GM10847 (cell line): Measurements from ENCODE around the gene NAPA.

Source experiments
- POLR2A ChIP-seq: IDR thresholded peaks from 2 replicates; pipeline ENCODE4 v1.6.1; 2011; ENCODE audit not compliant: insufficient read length; ENCODE audit errors: extremely low read depth

NAPA gene

GRCh38 chr19:47469363-47469700, 45.5 kb downstream of the NAPA start:
- no peak for TF ChIP-seq POLR2A

GRCh38 chr19:47467914-47468313, 46.9 kb downstream of the NAPA start:
- no peak for TF ChIP-seq POLR2A

DNA sequence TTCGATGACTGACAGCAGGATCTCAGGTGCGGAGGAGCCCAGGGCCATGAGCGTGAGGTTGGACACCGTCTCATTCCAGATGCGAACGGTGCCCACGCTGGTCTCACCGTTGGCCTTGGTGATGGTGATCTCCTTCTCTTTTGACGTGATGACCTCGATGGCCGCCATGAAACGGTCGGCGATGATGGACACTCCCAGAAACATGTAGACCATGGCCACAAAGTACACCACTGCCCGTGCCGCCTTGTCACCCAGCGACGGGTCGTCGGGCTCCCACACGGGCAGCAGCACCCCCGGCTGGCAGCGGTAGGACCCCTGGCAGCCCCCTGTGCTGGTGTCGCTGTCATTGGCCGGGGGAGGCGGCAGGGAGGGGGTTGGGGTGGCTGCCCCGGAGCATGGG, 48.9 kb downstream of the NAPA start:
- no peak for TF ChIP-seq POLR2A

GRCh38 chr19:47464675-47465419, 50.0 kb downstream of the NAPA start:
- TF ChIP-seq POLR2A, result no peak

- TF ChIP-seq POLR2A, result no peak
Observed at GRCh38 chr19:47461876-47462275, 53.0 kb downstream of the NAPA start.

DNA sequence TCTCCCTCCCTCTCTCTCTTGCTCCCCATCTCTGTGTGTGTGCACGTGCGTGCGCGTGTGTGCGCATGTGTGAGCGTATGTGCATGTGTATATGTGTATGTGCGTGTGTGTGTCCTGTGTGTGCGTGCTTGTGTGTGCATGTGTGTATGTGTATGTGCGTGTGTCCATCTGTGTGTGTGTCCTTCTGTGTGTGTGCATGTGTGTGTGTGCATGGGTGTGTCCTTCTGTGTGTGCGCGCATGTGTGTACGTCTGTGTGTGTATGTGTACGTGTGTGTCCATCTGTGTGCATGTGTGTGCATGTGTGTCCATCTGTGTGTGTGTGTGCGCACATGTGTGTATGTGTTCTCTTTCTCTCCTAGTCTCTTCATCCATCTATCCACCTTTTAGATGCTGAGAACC, 55.4 kb downstream of the NAPA start:
- TF ChIP-seq POLR2A, result no peak

GRCh38 chr19:47458672-47459071, 56.2 kb downstream of the NAPA start:
- TF ChIP-seq POLR2A, result no peak

DNA sequence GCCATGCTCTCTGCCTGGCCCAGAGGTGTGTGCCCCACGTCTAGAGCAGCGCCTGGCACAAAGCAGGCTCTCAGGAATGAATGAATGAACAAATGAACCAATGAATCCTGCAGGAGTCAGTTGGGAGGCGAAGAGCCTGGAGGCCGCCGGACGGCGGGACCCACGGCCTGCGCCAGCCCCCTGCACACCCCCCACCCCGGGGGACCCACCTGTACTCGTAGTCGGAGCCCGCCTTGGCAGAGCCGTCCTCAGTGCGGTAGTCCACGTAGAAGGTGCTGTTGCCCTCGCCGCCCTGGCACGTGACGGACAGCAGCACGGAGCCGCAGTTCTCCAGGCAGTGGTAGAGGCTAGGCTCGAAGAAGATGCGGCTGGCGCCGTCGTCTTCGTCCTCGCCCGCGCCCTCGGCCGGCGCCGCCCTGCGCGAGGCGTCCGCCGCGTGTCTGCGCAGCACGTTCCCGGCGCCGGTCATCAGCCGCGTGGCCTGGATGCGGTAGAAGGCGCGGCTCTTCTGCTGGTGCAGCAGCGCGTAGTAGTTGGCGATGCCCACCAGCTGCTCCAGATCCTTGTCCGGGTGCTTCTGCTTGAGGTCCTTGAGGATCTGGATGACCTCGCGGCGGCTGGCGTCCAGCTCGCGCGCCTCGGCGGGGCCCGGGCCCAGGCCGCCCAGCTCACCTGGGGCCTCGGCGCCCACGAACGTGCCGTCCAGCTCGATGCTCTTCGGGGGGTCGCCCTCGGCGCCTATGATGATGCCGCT, 58.0 kb downstream of the NAPA start:
- no peak for TF ChIP-seq POLR2A

DNA sequence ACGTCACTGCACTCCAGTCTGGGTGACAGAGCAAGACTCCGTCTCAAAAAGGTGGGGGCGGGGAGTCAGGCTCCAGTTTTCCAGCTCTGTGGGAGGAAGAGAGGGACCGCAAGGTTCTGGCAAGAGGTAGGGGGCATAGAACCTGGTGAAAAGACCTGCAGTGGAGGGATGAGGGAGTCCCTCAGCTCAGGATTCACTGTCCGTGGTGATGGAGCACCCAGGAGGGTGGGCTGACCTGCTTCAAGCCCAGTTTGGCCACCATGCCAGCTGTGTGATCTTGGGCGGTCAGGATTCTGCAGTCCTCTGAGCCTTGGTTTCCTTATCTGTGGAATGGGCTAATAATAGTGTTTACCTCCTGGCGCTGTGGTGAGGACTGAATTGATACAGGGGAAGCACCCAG, 64.4 kb downstream of the NAPA start:
- no peak for TF ChIP-seq POLR2A

DNA sequence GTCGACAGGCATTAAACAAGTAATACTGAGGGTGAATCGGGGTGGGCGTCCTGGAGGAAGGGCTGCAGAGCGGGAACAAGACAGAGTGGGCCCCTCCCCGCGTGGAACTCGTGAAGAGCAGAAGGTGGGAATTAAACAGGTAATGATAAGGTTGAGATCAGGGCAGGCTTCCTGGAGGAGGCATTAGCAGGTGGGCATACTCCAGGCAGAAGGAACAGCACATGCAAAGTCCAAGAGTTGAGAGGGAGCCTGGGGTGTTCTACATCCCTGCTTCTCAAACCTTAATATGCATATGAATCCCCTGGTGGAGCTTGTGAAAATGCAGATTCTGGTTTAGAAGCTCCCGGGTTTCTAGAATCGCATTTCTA, 66.5 kb downstream of the NAPA start:
- TF ChIP-seq POLR2A, result no peak

GRCh38 chr19:47447470-47448359, 67.1 kb downstream of the NAPA start:
- TF ChIP-seq POLR2A, result no peak

GRCh38 chr19:47446534-47447469, 68.1 kb downstream of the NAPA start:
- no peak for TF ChIP-seq POLR2A

GRCh38 chr19:47445937-47446402, 68.9 kb downstream of the NAPA start:
- TF ChIP-seq POLR2A, result no peak

DNA sequence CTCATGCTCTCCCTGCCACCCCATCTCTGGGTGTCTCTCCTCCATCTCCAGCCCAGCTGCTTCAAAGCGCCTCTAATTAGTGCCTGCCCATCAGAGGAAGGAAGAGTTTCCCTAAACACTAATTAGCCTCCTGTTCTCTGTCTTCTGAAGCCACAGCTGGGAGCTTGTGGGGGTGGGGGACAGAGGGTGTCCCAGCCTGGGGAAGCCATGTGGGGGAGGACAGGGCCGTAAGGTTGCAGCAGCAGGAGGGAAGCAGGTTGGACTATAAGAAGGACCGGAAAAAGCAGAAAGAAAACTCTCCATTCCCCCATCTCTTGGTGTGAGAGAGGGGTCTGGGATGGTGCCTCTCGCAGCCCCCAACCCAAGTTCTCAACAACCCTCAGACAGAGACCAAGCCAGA, 69.3 kb downstream of the NAPA start:
- no peak for TF ChIP-seq POLR2A

GRCh38 chr19:47444388-47444821, 70.5 kb downstream of the NAPA start:
- TF ChIP-seq POLR2A, result no peak

DNA sequence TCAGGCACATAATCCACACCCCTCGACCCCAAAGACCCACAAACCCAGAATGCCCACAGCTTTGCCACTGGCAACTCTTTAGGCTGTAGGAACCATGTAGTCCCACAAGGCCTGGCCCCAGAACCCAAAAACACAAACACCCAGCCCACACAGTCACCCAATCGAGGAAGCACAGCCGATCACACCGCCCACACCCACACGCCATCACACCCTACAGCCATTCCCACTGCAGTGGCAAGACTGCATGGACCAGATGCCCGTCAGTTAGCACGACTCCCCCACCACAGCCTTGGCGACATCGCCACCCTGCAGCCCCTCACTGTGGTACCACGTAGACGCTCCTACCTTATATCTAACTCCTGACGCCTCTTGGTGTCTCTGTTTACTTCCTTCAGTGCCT, 71.5 kb downstream of the NAPA start:
- no peak for TF ChIP-seq POLR2A
